RWPE2 (cell line): ENCODE data around the gene CLSTN2.

ENCODE experiments used
- ATAC-seq: fragments of 200-7000 bp; cut with Tn5 transposase; 3 replicates; pipeline ENCODE4 v1.9.1; 2021; ENCODE audit warnings: low read depth
- DNase-seq: peaks from one replicate; pipeline ENCODE4 v3.0.0-alpha.2; 2020; ENCODE audit warnings: low spot score
- H3K27ac ChIP-seq: fragments of 450-650 bp; 2 replicates; pipeline ENCODE4 v1.5.1; 2017; ENCODE audit warnings: mild to moderate bottlenecking; ENCODE audit not compliant: poor library complexity, severe bottlenecking
- H3K27me3 ChIP-seq: fragments of 250-450 bp; sonication (Bioruptor Pico); 2 replicates; pipeline ENCODE4 v1.5.1; 2021; ENCODE audit warnings: mild to moderate bottlenecking, moderate library complexity; ENCODE audit not compliant: insufficient read depth, poor library complexity, severe bottlenecking
- H3K36me3 ChIP-seq: fragments of 250-450 bp; sonication (Bioruptor Pico); 2 replicates; pipeline ENCODE4 v1.5.1; 2020; ENCODE audit warnings: low read depth, mild to moderate bottlenecking, moderate library complexity
- H3K4me1 ChIP-seq: fragments of 250-450 bp; sonication (Bioruptor Pico); 2 replicates; pipeline ENCODE4 v1.5.1; 2021; ENCODE audit warnings: mild to moderate bottlenecking, moderate library complexity; ENCODE audit not compliant: insufficient read depth, poor library complexity, severe bottlenecking
- H3K4me3 ChIP-seq: fragments of 250-450 bp; sonication (Bioruptor Pico); 2 replicates; pipeline ENCODE4 v1.5.1; 2021; ENCODE audit warnings: mild to moderate bottlenecking, moderate library complexity; ENCODE audit not compliant: severe bottlenecking
- H3K9me3 ChIP-seq: fragments of 250-450 bp; sonication (Bioruptor Pico); 2 replicates; pipeline ENCODE4 v1.5.1; 2021; ENCODE audit warnings: mild to moderate bottlenecking, moderate library complexity; ENCODE audit not compliant: severe bottlenecking
- CTCF ChIP-seq: fragments of 450-650 bp; IDR thresholded peaks from one replicate; pipeline ENCODE4 v1.5.1; 2017; ENCODE audit warnings: mild to moderate bottlenecking, moderate library complexity; ENCODE audit not compliant: poor library complexity, severe bottlenecking

Gene CLSTN2

GRCh38 chr3:140384876-140385275 is 449.9 kb downstream of the CLSTN2 start:
- Histone ChIP-seq H3K9me3 (no peaks in the 10 kb centered on the region), H3K27ac (no peak overlapping the region), H3K4me3 (no peak overlapping the region), H3K27me3 (no peaks in the 10 kb centered on the region), H3K36me3 (no peaks in the 10 kb centered on the region), H3K4me1 (no peaks in the 10 kb centered on the region)
- DNase-seq (no peak), ATAC-seq (no peak)
- TF ChIP-seq CTCF, result no peak

DNA sequence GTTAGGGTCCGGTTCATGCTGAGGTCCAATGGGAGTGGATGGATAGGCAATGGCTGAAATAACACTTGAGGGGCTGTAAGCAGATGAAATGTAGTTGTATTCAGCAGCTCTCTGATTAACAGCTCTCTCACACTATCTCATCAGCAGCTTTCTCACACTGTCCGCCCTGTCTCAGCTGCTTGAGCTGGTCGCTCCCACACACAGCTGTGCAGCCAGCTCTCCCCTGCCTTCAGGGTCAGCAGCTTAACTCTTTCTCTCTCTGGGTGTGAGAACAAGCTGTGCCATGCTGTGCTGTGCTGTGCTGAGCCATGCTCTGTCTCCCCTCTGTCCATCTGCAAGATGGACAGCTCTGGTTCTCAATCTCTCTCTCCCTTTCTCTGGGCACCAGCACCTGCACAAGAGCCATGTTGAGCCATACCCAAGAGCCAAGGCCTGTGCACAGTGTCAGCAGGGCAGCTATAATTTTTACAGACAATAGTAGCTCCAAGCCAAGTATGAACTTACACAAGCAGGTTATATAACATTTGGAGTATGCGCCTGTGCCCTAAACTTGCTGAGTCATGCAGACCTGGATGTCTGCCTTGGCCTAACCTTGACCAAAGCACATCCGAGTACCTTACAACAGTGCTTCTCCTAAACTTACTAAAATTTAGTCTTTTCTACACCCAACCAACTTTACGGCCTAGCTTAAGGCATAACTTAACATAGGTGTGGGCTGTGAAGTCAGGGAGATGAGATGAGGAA is 451.5 kb downstream of the CLSTN2 start:
- DNase-seq (no peak), ATAC-seq (0 out of 3 replicates have a peak, but pooled peaks have one; percentile 17)
- no peak for TF ChIP-seq CTCF
- no peaks in the 10 kb centered on the region for H3K36me3 ChIP-seq
- H3K4me1 ChIP-seq, result no peaks in the 10 kb centered on the region
- no peaks in the 10 kb centered on the region for H3K9me3 ChIP-seq
- no peak overlapping the region for H3K27ac ChIP-seq
- H3K4me3 ChIP-seq, result no peak overlapping the region
- H3K27me3 ChIP-seq, result no peaks in the 10 kb centered on the region

DNA sequence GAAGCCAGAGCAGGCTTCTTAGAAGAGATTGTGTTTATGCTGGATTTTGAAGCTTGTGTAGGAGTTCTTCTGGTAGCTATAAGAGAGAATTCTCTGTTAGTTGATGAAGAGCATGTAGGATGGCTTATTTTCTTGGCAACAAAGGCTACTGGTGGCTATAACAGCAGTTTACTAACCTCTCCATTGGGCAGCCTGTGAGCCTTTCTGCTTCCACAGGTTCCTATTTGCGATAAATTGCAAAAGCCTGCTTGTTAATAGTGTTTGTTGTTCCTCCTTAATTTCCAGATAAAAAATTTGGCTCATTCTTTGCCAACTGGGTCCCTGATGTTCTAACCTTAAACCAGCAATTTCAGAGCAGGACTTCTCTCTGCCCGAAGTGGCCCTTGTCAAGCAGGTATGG is 452.3 kb downstream of the CLSTN2 start:
- TF ChIP-seq CTCF, result no peak
- H3K4me3 ChIP-seq, result no peak overlapping the region

GRCh38 chr3:140388202-140388922 is 453.4 kb downstream of the CLSTN2 start:
- H3K27ac ChIP-seq, result no peak overlapping the region
- H3K4me1 ChIP-seq, result no peaks in the 10 kb centered on the region
- ATAC-seq (no peak), DNase-seq (no peak)
- H3K4me3 ChIP-seq, result no peak overlapping the region
- H3K9me3 ChIP-seq, result no peaks in the 10 kb centered on the region
- no peaks in the 10 kb centered on the region for H3K36me3 ChIP-seq
- TF ChIP-seq CTCF, result no peak
- no peaks in the 10 kb centered on the region for H3K27me3 ChIP-seq

More for the DNA sequence above, 452.3 kb downstream of the CLSTN2 start:
- H3K4me1 ChIP-seq, result no peaks in the 10 kb centered on the region
- no peak overlapping the region for H3K27ac ChIP-seq
- H3K27me3 ChIP-seq, result no peaks in the 10 kb centered on the region
- DNase-seq (no peak), ATAC-seq (no peak)
- H3K36me3 ChIP-seq, result no peaks in the 10 kb centered on the region
- no peaks in the 10 kb centered on the region for H3K9me3 ChIP-seq

DNA sequence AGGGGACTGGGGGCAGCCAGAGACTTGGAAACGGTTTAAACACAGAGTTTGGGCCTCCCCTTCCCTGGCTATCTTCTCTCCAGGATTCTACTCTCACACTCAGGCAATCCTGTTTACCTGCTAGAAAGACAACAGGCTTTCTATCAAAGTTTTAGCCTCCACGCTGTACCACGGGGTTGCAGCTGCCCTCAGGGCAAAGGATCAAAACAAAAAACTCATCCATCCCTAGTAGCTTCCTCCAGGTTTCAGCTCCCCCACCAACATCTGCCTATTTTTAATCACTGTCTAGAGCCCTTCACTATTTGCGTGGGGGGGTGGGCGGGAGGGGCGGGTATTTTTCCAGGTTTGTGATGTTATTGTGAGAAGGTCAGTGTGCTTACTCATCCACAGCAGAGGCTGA is 456.1 kb downstream of the CLSTN2 start:
- H3K4me1 ChIP-seq, result peaks cover 15% of the 10 kb centered on the region
- no peaks in the 10 kb centered on the region for H3K9me3 ChIP-seq
- no peak for TF ChIP-seq CTCF
- no peaks in the 10 kb centered on the region for H3K36me3 ChIP-seq
- H3K27me3 ChIP-seq, result no peaks in the 10 kb centered on the region
- H3K27ac ChIP-seq, result no peak overlapping the region
- ATAC-seq, result no peak
- no peak for DNase-seq
- no peak overlapping the region for H3K4me3 ChIP-seq
